ENCODE measurements around the gene STEEP1. TPM values are rescaled to one million over a fixed set of nuclear protein-coding genes. Genes with fewer than 3 reads are reported as not detected.

Gene STEEP1
- total RNA-seq, 2 donors from 2014 or later, result 18.7 to 19.8 TPM

GRCh38 chrX:119503484-119503861 lies 61.7 kb downstream of the STEEP1 start:
- Mint-ChIP-seq H3K4me1 (no peaks in the 10 kb centered on the region), H3K36me3 (ENCODE audit: low read depth) (no peaks in the 10 kb centered on the region), H3K27me3 (ENCODE audit: insufficient read depth) (no peaks in the 10 kb centered on the region), H3K9me3 (peaks cover 58% of the 10 kb centered on the region), H3K4me3 (no peak overlapping the region), H3K27ac (no peak overlapping the region)
- DNase-seq, result peak; percentile 61
- 74 to 75% methylated on average over 1 to 2 of the region's 2 CpGs for WGBS, 2 experiments (ENCODE audit: insufficient coverage in 1 of 2, insufficient read length in 1 of 2)
- no peaks in the 10 kb centered on the region for H3K27me3 ChIP-seq (ENCODE audit: control insufficient read depth, insufficient read depth, low read length, poor library complexity, severe bottlenecking)
- no peaks in the 10 kb centered on the region for H3K4me1 ChIP-seq (ENCODE audit: control insufficient read depth, insufficient read depth, low read length)
- H3K36me3 ChIP-seq (ENCODE audit: control insufficient read depth, insufficient read depth, low read length), result no peaks in the 10 kb centered on the region
- H3K9ac ChIP-seq (ENCODE audit: extremely low read depth, low read length, poor library complexity, severe bottlenecking), result no peak overlapping the region
- no peak for TF ChIP-seq CTCF (conservative IDR thresholded peaks at IDR 0.05)
- H3K9me3 ChIP-seq (ENCODE audit: control insufficient read depth, low read length), result no peaks in the 10 kb centered on the region
- no peak overlapping the region for H3K27ac ChIP-seq (ENCODE audit: low read depth, low read length)
- H3K4me3 ChIP-seq (ENCODE audit: low read length), result no peak overlapping the region

- no peaks in the 10 kb centered on the region for H3K36me3 Mint-ChIP-seq (ENCODE audit: low read depth)
- Histone ChIP-seq H3K9me3 (ENCODE audit: control insufficient read depth, low read length) (no peaks in the 10 kb centered on the region), H3K4me3 (ENCODE audit: low read length) (no peak overlapping the region), H3K36me3 (ENCODE audit: control insufficient read depth, insufficient read depth, low read length) (no peaks in the 10 kb centered on the region), H3K9ac (ENCODE audit: extremely low read depth, low read length, poor library complexity, severe bottlenecking) (no peak overlapping the region), H3K4me1 (ENCODE audit: control insufficient read depth, insufficient read depth, low read length) (no peaks in the 10 kb centered on the region), H3K27ac (ENCODE audit: low read depth, low read length) (no peak overlapping the region), H3K27me3 (ENCODE audit: control insufficient read depth, insufficient read depth, low read length, poor library complexity, severe bottlenecking) (no peaks in the 10 kb centered on the region)
- H3K27me3 Mint-ChIP-seq (ENCODE audit: insufficient read depth), result no peaks in the 10 kb centered on the region
- H3K9me3 Mint-ChIP-seq, result peaks cover 63% of the 10 kb centered on the region
- H3K27ac Mint-ChIP-seq, result no peak overlapping the region
- 87 to 100% methylated on average over 1 to 11 of the region's 11 CpGs for WGBS, 2 experiments (ENCODE audit: insufficient coverage in 1 of 2, insufficient read length in 1 of 2)
- no peak for DNase-seq
- no peak overlapping the region for H3K4me3 Mint-ChIP-seq
- TF ChIP-seq CTCF (conservative IDR thresholded peaks at IDR 0.05), result no peak
- no peaks in the 10 kb centered on the region for H3K4me1 Mint-ChIP-seq
Observed at GRCh38 chrX:119502727-119503483, 62.3 kb downstream of the STEEP1 start.

GRCh38 chrX:119501511-119502148 lies 63.6 kb downstream of the STEEP1 start:
- H3K4me1 ChIP-seq (ENCODE audit: control insufficient read depth, insufficient read depth, low read length), result no peaks in the 10 kb centered on the region
- H3K4me3 ChIP-seq (ENCODE audit: low read length), result no peak overlapping the region
- Mint-ChIP-seq H3K27ac (no peak overlapping the region), H3K4me1 (no peaks in the 10 kb centered on the region), H3K9me3 (peaks cover 66% of the 10 kb centered on the region), H3K36me3 (ENCODE audit: low read depth) (no peaks in the 10 kb centered on the region), H3K4me3 (no peak overlapping the region), H3K27me3 (ENCODE audit: insufficient read depth) (no peaks in the 10 kb centered on the region)
- no peaks in the 10 kb centered on the region for H3K27me3 ChIP-seq (ENCODE audit: control insufficient read depth, insufficient read depth, low read length, poor library complexity, severe bottlenecking)
- no peak overlapping the region for H3K27ac ChIP-seq (ENCODE audit: low read depth, low read length)
- no peak for DNase-seq
- H3K36me3 ChIP-seq (ENCODE audit: control insufficient read depth, insufficient read depth, low read length), result no peaks in the 10 kb centered on the region
- 96 to 100% methylated on average over 3 to 7 of the region's 7 CpGs for whole genome bisulfite sequencing, 2 experiments (ENCODE audit: insufficient coverage in 1 of 2, insufficient read length in 1 of 2)
- H3K9ac ChIP-seq (ENCODE audit: extremely low read depth, low read length, poor library complexity, severe bottlenecking), result no peak overlapping the region
- no peak for TF ChIP-seq CTCF (conservative IDR thresholded peaks at IDR 0.05)
- H3K9me3 ChIP-seq (ENCODE audit: control insufficient read depth, low read length), result no peaks in the 10 kb centered on the region

Measured in endodermal cell (in vitro differentiated cells).